ENCODE data around the gene NLGN4Y.
"Not testable (repeated sequence)": the region's sequence is repeated elsewhere in the genome, so short reads cannot be mapped to it uniquely, and the experiment has no call there.

Gene NLGN4Y

GRCh38 chrY:14860448-14860847, 336.1 kb downstream of the NLGN4Y start:
- DNase-seq = no peak

GRCh38 chrY:14861033-14861432, 336.7 kb downstream of the NLGN4Y start:
- DNase-seq = not testable (repeated sequence)

- no peak for DNase-seq
Observed at GRCh38 chrY:14871971-14872370, 347.6 kb downstream of the NLGN4Y start.
